Stimulated activated CD4-positive, alpha-beta T cell treated with anti-CD3 and anti-CD28 coated beads, Interleukin-2, amount 100 ng/mL, for 24 hours (primary cell): ENCODE measurements around the gene RTL10.

Experiments used
- DNase-seq, 2 donors: peaks; one replicate each; pipeline ENCODE4 v3.0.0-alpha.2; 2020

The RTL10 gene

DNA sequence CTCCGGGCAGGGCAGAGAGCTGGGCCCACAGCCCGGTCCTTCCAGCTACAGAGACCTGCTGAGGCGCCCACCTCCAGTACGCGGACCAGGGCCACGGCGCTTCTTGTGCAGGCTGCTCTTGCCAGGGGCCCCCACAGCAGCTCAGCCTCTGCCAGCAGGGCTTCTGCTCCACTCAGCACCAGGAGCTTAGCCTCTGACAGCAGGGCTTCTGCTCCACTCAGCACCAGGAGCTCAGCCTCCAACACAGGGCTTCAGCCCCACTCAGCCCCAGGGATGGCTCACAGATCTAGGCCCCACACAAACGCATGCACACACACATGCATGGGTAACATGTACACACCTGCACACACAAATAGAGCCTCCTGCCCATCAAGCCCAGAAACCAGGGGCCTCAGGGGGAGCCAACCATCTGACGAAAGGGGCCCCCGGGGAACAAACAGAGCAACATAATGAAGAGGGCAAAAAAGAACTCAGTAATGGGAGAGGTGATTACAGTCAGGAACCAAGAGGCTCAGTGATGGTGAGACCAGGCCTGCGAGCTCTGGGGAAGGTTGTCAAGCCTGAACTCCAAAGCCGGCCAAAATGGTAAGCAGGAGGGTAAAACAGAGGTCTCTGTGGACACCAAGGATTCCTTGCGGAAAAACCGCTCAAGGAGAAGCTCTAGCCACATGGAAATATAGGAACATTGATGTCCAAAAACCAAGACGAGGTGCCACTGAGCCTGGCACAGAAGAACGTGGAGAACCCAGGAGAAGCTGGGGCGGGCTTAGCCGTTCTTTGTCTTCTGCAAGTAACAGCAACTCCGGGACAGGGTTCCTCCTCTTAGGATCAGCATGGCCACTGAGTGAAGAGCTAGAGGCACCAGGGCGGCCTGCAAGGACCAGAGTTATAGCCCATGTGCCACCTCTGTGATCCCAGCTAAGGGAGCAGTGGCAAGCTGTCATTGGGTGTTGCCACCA lies 46.5 kb downstream of the RTL10 start:
- DNase-seq, result no peak

DNA sequence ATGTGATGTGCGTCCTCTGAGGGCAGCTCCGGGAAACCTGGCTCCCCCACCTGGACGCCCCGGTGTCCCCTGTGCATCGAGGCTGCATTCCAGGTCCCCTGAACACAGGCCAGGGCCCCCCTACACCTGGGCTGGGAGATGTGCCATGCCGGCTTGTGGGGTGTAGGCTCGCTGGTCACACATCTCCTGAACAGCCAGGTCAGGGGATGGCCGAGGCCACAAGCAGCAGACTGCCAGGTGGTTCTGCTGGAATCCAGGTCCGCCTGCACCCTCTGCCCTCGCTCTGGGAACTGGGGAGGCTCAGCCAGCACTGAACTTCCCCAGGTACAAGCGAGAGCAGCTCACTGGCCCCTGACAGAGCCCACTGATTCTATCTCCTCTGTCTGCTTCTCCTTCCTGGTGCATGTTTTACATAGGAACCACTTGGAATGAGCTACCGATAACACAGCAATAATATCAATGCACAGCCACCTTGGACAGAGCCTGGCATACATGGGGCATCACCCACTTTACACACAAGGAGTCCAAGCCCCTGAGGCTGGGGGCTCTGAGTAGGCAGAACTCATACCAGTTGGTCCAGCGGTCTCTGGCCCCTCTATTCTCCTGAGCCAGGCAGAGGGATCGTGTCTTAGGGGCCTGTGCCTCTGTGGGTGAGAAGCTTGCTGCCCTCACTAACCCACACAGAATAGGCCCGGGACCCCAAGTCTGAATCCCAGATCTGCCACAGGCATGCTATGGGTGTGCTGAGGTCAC lies 47.3 kb downstream of the RTL10 start:
- DNase-seq, result no peak

DNA sequence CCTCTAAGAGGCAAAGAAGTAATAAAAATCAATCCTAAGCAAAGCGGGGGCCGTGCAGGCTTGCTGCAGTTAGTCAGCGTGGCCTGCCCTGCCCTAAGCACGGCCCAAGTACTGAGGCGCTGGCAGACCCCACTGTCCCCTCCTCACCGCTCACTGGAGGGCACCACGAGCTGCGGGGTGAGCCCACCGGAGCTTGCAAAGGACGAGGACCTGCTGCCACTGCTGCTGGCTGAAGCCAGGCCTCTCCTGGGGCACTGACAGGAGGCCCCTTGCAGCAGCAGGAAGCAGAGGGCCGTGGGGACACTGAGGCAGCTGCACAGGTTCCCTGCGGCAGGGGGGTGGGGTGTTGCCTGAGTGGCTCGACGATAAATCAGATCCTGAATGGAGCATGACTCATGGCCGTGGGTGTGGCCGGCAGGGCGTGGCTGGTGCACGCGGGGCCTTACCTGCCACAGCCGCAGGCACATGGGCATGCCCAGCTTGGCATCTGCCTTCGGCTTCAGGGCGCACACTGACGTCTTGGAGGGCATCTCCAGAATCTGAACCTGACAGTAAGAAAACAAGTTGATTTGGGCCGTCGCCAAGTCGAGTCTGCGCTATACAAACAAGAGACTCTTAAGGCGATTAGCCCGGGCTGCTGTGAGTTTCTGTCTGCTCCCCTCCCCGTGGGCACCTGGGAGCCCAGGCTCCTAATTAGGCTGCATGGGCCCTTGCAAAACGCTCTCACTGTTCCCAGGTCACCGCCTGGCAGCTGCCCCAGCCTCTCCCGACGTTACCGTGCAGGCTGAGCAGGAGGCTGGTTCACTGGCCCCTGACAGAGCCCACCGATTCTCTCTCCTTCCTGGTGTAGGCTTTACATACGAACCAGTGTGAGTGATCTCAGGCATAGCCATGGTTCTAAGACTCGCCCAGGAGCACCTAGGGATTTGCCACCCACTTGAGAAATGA lies 48.2 kb downstream of the RTL10 start:
- DNase-seq, result no peak

DNA sequence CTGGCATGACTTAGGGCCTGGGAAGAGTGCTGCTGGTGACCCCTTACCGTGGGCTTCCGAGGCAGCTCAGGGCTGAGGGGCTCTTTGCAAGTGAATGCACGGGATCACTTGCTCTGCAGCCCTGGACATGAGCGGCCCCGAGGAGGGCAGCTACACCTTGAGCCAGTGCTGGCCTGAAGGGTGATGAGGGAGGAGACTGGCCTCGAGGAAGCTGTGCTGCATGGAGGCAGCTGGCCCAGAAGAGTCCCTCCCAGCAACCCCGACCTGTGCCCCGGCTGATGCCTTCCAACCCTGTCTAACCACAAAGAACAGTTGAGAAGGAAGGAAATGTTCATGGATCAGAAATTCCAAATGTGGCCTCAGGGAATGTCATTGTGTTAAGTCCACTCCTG lies 48.9 kb downstream of the RTL10 start:
- no peak for DNase-seq
